Mucosa of descending colon (tissue), 3 donors: Measurements from ENCODE around the gene MKLN1. TPM values are rescaled to one million over a fixed set of nuclear protein-coding genes. Genes with fewer than 3 reads are reported as not detected.

Experiments
- ATAC-seq: fragments of 200-7000 bp; cut with Tn5 transposase; one replicate; pipeline ENCODE4 v1.9.1; 2020; ENCODE audit warnings: mild to moderate bottlenecking, moderate library complexity
- DNase-seq, 3 donors: peaks; one replicate each; pipeline ENCODE4 v3.0.0-alpha.2; 2020
- H3K36me3 ChIP-seq: fragments of 200-600 bp; one replicate; pipeline ENCODE4 v1.8.0; 2021; ENCODE audit warnings: low read depth, mild to moderate bottlenecking
- H3K4me1 ChIP-seq: fragments of 200-600 bp; one replicate; pipeline ENCODE4 v1.8.0; 2021; ENCODE audit warnings: low read depth, mild to moderate bottlenecking
- H3K4me3 ChIP-seq: fragments of 200-600 bp; one replicate; pipeline ENCODE4 v1.8.0; 2021; ENCODE audit warnings: mild to moderate bottlenecking
- H3K9me3 ChIP-seq: fragments of 200-600 bp; one replicate; pipeline ENCODE4 v1.8.0; 2021; ENCODE audit warnings: mild to moderate bottlenecking
- intact Hi-C, 2 donors: fragments of 100-400 bp; cut with DNase I in 1 of 2; cut with micrococcal nuclease in 1 of 2; formaldehyde crosslinking; loops; one replicate each; pipeline versions ENCODE4 v1.11.0 to v1.11.1; 2022; cut with DNase I, micrococcal nuclease
- total RNA-seq, 3 donors: library from RNA; stranded (reverse); fragmentation: NEBNext Ultra II Directional in 2 of 3; extraction: Animal tissue kit (Norgen Biotek cat#: 25700) in 2 of 3; gene quantifications; one replicate each; pipeline versions ENCODE4 v1.2.1 to v1.2.4, GENCODE V29; 2021 to 2023
- TF ChIP-seq, protein P1 (sequence below): fragments of 200-600 bp; IDR thresholded peaks from one replicate; pipeline ENCODE4 v1.8.0; 2022; ENCODE audit warnings: antibody characterized with exemption, mild to moderate bottlenecking
- donor health status: DM: no; HTN: no; CAD: no; lungs with moderate emphysema.
- donor health status: DM: no; HTN: no; CAD: no.
- donor health status: DM: no; HTN: yes; CAD: no.

MKLN1 gene
- total RNA-seq, 3 donors from 2014 or later, result 41.5 to 66.1 (median 47.1) TPM

GRCh38 chr7:131365838-131366237, 38.2 kb downstream of the MKLN1 start:
- peaks cover 3% of the 10 kb centered on the region for H3K4me1 ChIP-seq
- DNase-seq (no peak), ATAC-seq (no peak)
- intact Hi-C loops, result no loop called here
- TF ChIP-seq, protein P1, sequence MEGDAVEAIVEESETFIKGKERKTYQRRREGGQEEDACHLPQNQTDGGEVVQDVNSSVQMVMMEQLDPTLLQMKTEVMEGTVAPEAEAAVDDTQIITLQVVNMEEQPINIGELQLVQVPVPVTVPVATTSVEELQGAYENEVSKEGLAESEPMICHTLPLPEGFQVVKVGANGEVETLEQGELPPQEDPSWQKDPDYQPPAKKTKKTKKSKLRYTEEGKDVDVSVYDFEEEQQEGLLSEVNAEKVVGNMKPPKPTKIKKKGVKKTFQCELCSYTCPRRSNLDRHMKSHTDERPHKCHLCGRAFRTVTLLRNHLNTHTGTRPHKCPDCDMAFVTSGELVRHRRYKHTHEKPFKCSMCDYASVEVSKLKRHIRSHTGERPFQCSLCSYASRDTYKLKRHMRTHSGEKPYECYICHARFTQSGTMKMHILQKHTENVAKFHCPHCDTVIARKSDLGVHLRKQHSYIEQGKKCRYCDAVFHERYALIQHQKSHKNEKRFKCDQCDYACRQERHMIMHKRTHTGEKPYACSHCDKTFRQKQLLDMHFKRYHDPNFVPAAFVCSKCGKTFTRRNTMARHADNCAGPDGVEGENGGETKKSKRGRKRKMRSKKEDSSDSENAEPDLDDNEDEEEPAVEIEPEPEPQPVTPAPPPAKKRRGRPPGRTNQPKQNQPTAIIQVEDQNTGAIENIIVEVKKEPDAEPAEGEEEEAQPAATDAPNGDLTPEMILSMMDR, result no peak
- H3K9me3 ChIP-seq, result no peaks in the 10 kb centered on the region
- H3K4me3 ChIP-seq, result no peak overlapping the region
- H3K36me3 ChIP-seq, result no peaks in the 10 kb centered on the region

DNA sequence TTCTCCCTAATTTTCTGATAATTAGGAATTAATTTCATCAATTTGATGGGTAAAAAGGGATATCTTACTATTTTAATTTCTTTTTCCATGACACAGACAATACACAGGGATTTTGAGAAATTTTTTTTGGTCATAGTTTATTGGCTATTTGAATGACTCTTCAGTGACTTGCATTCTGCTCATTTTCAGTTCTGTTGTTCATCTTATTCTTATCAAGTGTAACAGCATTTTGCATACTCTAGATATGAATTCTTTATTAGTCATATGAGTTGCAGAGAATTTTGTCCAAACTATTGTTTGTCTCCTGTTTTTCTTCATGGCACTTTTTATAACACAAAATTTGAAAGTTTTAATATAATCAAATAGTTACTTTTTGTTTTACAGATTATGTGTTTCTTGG, 41.7 kb downstream of the MKLN1 start:
- TF ChIP-seq, protein P1, result no peak
- no peak overlapping the region for H3K4me3 ChIP-seq
- DNase-seq (no peak), ATAC-seq (no peak)
- no peaks in the 10 kb centered on the region for H3K9me3 ChIP-seq
- no peaks in the 10 kb centered on the region for H3K36me3 ChIP-seq
- peaks cover under 1% of the 10 kb centered on the region for H3K4me1 ChIP-seq
- intact Hi-C loops, result no loop called here

- no peaks in the 10 kb centered on the region for H3K9me3 ChIP-seq
- DNase-seq (no peak), ATAC-seq (peak; percentile 16)
- intact Hi-C loops, result no loop called here
- no peak overlapping the region for H3K4me3 ChIP-seq
- no peaks in the 10 kb centered on the region for H3K36me3 ChIP-seq
- peaks cover 4% of the 10 kb centered on the region for H3K4me1 ChIP-seq
- TF ChIP-seq, protein P1, result no peak
These were observed 42.9 kb downstream of the MKLN1 start for GRCh38 chr7:131370523-131370968.

GRCh38 chr7:131371411-131371810, 43.7 kb downstream of the MKLN1 start:
- TF ChIP-seq, protein P1, result no peak
- Histone ChIP-seq H3K4me1 (peaks cover 4% of the 10 kb centered on the region), H3K9me3 (no peaks in the 10 kb centered on the region), H3K4me3 (no peak overlapping the region), H3K36me3 (no peaks in the 10 kb centered on the region)
- no peak for DNase-seq
- no peak for ATAC-seq
- intact Hi-C loops, result no loop called here

DNA sequence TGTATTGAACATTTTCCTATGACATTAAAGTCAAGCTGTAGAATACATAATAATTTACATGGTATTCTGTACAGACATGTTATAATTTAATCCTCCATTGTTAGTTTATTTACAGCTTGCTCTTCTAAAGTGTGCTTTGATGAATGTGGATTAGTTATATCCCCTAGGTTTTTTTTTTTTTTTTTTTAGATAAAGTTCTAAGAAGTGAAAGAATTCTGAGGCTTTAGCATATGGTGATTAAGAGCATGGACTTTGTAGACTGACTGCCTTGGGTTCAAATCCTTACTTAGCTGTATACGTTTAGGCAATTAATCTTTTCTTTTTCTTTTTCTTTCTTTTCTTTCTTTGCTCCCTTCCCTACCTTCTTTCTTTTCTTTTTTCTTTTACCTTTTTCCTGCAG, 44.9 kb downstream of the MKLN1 start:
- TF ChIP-seq, protein P1, result no peak

DNA sequence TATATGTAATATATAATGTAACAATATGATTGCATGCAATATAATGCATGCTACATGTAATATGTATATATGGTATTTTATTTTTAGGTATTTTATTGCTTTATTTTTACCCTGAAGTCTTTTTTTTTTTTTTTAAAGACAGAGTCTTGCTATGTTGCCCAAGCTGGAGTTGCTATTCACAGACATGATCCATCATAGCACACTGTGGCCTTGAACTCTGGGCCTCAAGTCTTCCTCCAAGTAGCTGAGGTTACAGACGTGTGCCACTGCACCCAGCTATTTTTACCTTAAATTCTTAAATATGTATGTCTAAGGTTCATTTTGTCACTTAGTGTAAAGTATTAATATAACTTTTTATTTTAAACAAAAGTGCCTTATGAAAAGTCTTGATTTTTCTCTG, 47.1 kb downstream of the MKLN1 start:
- no peaks in the 10 kb centered on the region for H3K9me3 ChIP-seq
- peaks cover 4% of the 10 kb centered on the region for H3K4me1 ChIP-seq
- H3K36me3 ChIP-seq, result no peaks in the 10 kb centered on the region
- ATAC-seq (no peak), DNase-seq (no peak)
- intact Hi-C loops, result no loop called here
- no peak overlapping the region for H3K4me3 ChIP-seq
- TF ChIP-seq, protein P1, result no peak

More for the DNA sequence above, 44.9 kb downstream of the MKLN1 start:
- ATAC-seq (no peak), DNase-seq (no peak)
- Histone ChIP-seq H3K9me3 (no peaks in the 10 kb centered on the region), H3K4me3 (no peak overlapping the region), H3K4me1 (peaks cover 4% of the 10 kb centered on the region), H3K36me3 (no peaks in the 10 kb centered on the region)
- intact Hi-C loops, result no loop called here
